ENCODE results near the gene PALLD. TPM values are rescaled to one million over a fixed set of nuclear protein-coding genes. Genes with fewer than 3 reads are reported as not detected.

Gene PALLD
- total RNA-seq, 2 donors from 2014 or later, result 72.1 to 195 TPM

DNA sequence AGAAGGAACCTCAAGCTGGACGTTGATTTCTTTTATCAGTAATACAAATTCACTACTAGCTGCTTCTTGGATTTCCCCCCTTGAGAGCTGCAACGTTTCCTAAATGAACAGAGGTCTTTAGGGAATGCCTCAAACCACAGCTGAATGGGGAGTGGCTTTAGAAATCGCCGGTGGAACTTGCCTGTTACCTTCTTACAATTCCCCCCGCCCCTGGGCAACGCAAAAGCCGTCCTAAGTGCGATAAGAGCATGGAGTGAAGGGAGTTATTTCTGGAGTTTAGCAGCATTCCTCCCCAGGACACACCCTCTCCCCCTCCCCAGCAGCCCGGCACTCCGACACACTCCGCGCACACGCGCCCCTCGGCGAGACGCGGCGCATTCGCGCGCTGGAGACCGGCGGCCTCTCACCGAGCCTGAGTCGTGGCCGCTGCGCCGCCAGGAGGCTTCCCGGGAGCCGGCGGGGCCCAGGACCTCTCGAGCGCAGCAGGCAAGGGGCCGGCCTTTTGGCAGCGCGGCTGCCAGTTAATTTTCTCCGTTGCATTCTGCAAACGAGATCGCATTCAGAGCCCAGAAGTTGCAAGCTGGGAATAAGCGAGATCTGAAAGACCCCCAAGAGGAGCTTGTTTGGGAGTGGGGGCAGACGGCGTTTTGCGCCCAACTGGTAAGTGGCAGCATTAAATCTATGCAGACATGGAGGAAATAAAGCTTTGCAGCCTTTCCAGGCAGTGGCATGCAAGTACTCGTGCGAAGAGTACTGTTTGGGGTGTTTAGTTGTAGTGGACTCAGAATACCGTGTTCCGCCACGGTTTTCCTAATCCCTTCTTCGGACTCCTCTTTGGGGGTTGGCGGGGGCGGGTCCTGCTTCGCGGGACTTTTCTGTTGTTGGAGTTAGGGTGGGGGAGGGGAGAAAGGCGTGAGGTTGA, 134.7 kb downstream of the PALLD start:
- intact Hi-C loops (cut with DNase I), result no loop called here
- H3K9me3 ChIP-seq, result no peaks in the 10 kb centered on the region
- peak overlapping the region; percentile 47 to 51 for H3K9ac ChIP-seq (ENCODE audit: low read depth in 2 of 2, low read length in 2 of 2)
- peak overlapping the region; percentile 51 for H3K4me3 ChIP-seq
- peak; percentile 70 for DNase-seq
- no peaks in the 10 kb centered on the region for H3K4me1 ChIP-seq
- H3K36me3 ChIP-seq, result no peaks in the 10 kb centered on the region
- H3K27ac ChIP-seq, result peak overlapping the region; percentile 37
- TF ChIP-seq CTCF (IDR thresholded peaks at IDR 0.05), result peak; percentile 15
- no peaks in the 10 kb centered on the region for H3K27me3 ChIP-seq

DNA sequence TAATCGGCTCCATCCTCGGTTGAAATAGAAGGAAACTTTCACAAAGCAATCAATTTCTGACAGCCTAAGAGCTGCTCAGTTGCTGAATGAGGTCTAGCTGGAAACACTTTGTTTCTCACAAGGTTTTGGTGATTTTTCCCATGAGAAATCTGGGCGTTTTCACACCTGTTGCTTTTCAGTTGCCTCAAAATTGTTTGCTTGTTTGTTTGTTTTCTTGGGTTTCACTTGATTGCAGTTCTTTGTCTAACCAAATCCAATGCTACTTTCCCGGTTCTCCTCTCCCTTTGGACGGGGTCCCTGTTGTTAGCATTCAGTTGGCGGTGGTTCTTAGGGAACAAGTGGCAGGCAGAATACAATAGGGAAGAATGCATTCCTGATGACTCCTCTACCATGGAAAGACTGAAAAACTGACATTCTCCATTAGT, 135.5 kb downstream of the PALLD start:
- no peak overlapping the region for H3K27ac ChIP-seq
- H3K36me3 ChIP-seq, result no peaks in the 10 kb centered on the region
- H3K9ac ChIP-seq (ENCODE audit: low read depth in 2 of 2, low read length in 2 of 2), result no peak overlapping the region
- intact Hi-C loops (cut with DNase I), result no loop called here
- DNase-seq, result no peak
- no peak for TF ChIP-seq CTCF (IDR thresholded peaks at IDR 0.05)
- no peaks in the 10 kb centered on the region for H3K9me3 ChIP-seq
- no peaks in the 10 kb centered on the region for H3K27me3 ChIP-seq
- peak overlapping the region; percentile 51 for H3K4me3 ChIP-seq
- H3K4me1 ChIP-seq, result no peaks in the 10 kb centered on the region

DNA sequence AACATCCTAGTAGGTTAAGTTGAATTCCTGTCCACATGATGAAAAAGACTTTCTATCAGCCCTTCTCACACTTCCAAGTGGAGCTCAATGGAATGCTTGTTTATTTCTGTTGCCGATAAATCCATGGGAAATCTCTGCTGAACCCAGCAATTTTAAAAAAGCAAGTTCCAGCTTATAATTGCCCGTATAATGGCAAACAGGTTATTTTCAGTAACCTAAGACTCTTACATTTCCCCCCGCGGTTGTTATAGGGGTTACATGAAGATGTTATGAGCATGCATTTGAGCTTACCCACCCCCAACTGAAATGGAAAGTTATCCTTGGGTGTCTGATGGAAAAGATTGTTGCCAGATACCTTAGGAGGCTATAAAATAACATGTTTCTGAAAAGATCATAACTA, 136.2 kb downstream of the PALLD start:
- H3K27ac ChIP-seq, result no peak overlapping the region
- H3K4me3 ChIP-seq, result no peak overlapping the region

GRCh38 chr4:168633496-168633895, 136.6 kb downstream of the PALLD start:
- TF ChIP-seq CTCF (IDR thresholded peaks at IDR 0.05), result no peak
- Histone ChIP-seq H3K4me3 (no peak overlapping the region), H3K36me3 (no peaks in the 10 kb centered on the region), H3K9me3 (no peaks in the 10 kb centered on the region), H3K27me3 (no peaks in the 10 kb centered on the region), H3K4me1 (no peaks in the 10 kb centered on the region), H3K27ac (no peak overlapping the region), H3K9ac (ENCODE audit: low read depth in 2 of 2, low read length in 2 of 2) (no peak overlapping the region)
- DNase-seq, result no peak
- intact Hi-C loops (cut with DNase I), result no loop called here

More for the DNA sequence above, 136.2 kb downstream of the PALLD start:
- Histone ChIP-seq H3K9ac (ENCODE audit: low read depth in 2 of 2, low read length in 2 of 2) (no peak overlapping the region), H3K4me1 (no peaks in the 10 kb centered on the region), H3K9me3 (no peaks in the 10 kb centered on the region), H3K36me3 (no peaks in the 10 kb centered on the region), H3K27me3 (no peaks in the 10 kb centered on the region)
- intact Hi-C loops (cut with DNase I), result no loop called here
- no peak for DNase-seq
- no peak for TF ChIP-seq CTCF (IDR thresholded peaks at IDR 0.05)

DNA sequence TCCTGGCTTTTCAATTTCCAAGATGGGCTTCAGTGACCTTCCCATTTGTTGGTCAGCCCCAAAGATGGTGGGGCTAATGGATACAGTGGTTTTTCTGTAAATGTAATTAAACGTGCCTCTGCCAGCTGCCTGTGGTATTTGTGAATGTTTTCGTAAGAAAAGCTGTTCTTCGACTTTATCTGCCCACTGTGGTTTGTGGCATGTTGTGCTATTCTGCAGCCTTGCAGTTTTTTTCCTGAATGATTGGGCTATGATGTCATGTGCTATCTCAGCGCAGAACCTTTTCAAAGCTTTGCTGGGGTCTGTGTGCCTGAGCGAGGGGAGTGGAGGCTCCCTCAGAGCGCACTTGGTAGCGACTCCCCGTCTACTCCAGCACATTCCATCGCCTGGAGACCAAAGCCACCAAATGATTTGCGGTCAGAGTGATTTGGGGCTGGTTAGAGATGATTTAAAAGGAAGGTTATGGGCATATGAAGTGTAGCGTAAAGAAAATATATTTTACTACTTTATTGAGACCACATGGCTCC, 137.5 kb downstream of the PALLD start:
- Histone ChIP-seq H3K9me3 (no peaks in the 10 kb centered on the region), H3K4me1 (no peaks in the 10 kb centered on the region), H3K4me3 (no peak overlapping the region), H3K27ac (no peak overlapping the region), H3K27me3 (no peaks in the 10 kb centered on the region), H3K36me3 (no peaks in the 10 kb centered on the region), H3K9ac (ENCODE audit: low read depth in 2 of 2, low read length in 2 of 2) (no peak overlapping the region)
- DNase-seq, result no peak
- TF ChIP-seq CTCF (IDR thresholded peaks at IDR 0.05), result no peak
- intact Hi-C loops (cut with DNase I), result no loop called here

Measured in colonic mucosa (tissue), 4 donors.